ENCODE data around the gene MEIOB.

The MEIOB gene

DNA sequence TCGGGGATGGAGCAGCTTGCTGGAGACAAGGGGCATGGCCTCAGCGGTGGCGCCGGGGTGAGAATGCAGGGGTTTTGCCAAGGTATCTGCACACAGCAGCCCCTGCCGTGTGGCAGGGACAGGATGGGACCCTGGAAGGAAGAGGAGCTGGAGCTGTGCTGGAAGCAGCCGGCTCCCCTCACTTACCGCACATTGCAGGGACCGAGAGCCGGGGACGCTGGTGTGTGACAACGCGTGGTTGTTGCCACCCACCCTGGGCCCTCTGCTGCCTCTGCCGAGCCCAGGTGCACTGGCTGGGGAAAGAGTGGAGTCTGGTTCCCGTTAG lies 86.2 kb downstream of the MEIOB start:
- no peak for DNase-seq

DNA sequence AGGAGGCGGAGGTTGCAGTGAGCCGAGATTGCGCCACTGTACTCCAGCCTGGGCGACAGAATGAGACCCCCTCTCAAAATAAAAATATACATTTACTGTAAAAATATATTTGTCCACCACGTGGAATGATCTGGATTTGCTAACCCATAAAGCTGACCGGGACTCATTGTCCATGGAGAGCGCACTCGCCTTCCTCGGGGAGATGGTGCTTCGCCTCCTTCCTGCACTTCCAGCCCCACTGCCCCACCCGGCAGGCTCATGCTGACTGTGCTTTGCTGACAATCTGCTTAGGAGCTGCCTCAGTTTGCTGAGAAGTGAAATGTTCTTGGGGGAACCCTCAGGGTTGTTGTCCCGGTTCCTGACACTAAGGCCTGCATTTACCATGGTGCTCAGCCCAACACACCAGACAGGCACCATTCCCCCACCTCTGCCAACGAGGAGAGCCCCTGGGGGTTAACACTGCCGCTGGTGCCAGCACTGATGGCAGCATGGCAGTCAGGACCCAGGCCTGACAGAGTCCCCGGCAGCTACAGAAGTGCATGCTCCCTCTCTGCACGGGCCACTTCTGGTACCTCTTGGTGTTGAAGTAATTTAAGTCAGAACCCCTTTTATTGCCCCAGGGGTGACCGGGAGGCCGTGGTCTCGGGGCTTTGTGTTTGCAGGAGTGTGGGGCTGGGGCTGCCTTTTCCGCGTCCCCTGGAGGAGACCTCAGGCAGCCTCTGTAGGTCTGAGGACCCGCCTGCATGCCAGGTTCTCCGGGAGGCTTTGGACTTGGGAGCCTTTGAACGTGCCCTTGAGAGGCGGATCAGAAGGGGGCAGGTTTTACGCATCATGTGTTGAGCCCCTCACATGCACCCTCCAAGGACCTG lies 86.8 kb downstream of the MEIOB start:
- no peak for DNase-seq
